Lower lobe of right lung (tissue), 2 donors: ENCODE results near the gene RHOV. TPM values are rescaled to one million over a fixed set of nuclear protein-coding genes. Genes with fewer than 3 reads are reported as not detected.
A peak's percentile ranks its signal among the peaks of the same experiment; 100 is the strongest.

Source experiments
- ATAC-seq, 2 donors: fragments of 200-7000 bp; cut with Tn5 transposase; one replicate each; pipeline ENCODE4 v1.9.1; 2020 to 2022; ENCODE audit warnings: mild to moderate bottlenecking in 2 of 2, moderate library complexity in 2 of 2
- DNase-seq: peaks from one replicate; pipeline ENCODE4 v3.0.0-alpha.2; 2020
- H3K27ac ChIP-seq: fragments of 200-600 bp; one replicate; pipeline ENCODE4 v1.8.0; 2022
- H3K27me3 ChIP-seq: fragments of 200-600 bp; one replicate; pipeline ENCODE4 v1.8.0; 2022; ENCODE audit warnings: low read depth
- H3K36me3 ChIP-seq: fragments of 200-600 bp; one replicate; pipeline ENCODE4 v1.8.0; 2022; ENCODE audit warnings: mild to moderate bottlenecking
- H3K4me1 ChIP-seq: fragments of 200-600 bp; one replicate; pipeline ENCODE4 v1.8.0; 2022
- H3K4me3 ChIP-seq: fragments of 200-600 bp; one replicate; pipeline ENCODE4 v1.8.0; 2022; ENCODE audit warnings: mild to moderate bottlenecking
- H3K9me3 ChIP-seq: fragments of 200-600 bp; one replicate; pipeline ENCODE4 v1.8.0; 2022
- CTCF ChIP-seq: fragments of 200-600 bp; IDR thresholded peaks from one replicate; pipeline ENCODE4 v1.8.0; 2022; ENCODE audit warnings: antibody characterized with exemption, mild to moderate bottlenecking
- intact Hi-C: fragments of 100-400 bp; cut with DNase I; formaldehyde crosslinking; loops from one replicate; pipeline ENCODE4 v1.11.0; 2022
- total RNA-seq: library from RNA; stranded (reverse); fragmentation: NEBNext Ultra II Directional; extraction: Animal tissue kit (Norgen Biotek cat#: 25700); gene quantifications from one replicate; pipeline ENCODE4 v1.2.1, GENCODE V29; 2021
- donor health status: DM: no; HTN: yes; CAD: no; lungs with severe emphysema.

Gene RHOV
- total RNA-seq, 1 donor from 2014 or later, result 1.5 TPM

- intact Hi-C loops, result no loop called here
- peaks cover 16% of the 10 kb centered on the region for H3K36me3 ChIP-seq
- no peak overlapping the region for H3K4me3 ChIP-seq
- H3K9me3 ChIP-seq, result no peaks in the 10 kb centered on the region
- DNase-seq (no peak), ATAC-seq (no peak)
- no peak for TF ChIP-seq CTCF
- peak overlapping the region; percentile 95 for H3K27ac ChIP-seq
- H3K4me1 ChIP-seq, result peaks cover 80% of the 10 kb centered on the region
- no peaks in the 10 kb centered on the region for H3K27me3 ChIP-seq
Observed at GRCh38 chr15:40908095-40908494, 34.1 kb upstream of the RHOV start.

- Histone ChIP-seq H3K27me3 (no peaks in the 10 kb centered on the region), H3K4me3 (peak overlapping the region; percentile 61), H3K27ac (peak overlapping the region; percentile 95), H3K36me3 (peaks cover 25% of the 10 kb centered on the region), H3K4me1 (peaks cover 89% of the 10 kb centered on the region), H3K9me3 (no peaks in the 10 kb centered on the region)
- no peak for TF ChIP-seq CTCF
- DNase-seq, result peak; percentile 75
- intact Hi-C loops, result no loop called here
- peak; percentile 10 to 31 for ATAC-seq
Observed at GRCh38 chr15:40906991-40907802, 33.2 kb upstream of the RHOV start.

- ATAC-seq (peak; percentile 91 to 94), DNase-seq (peak; percentile 95)
- intact Hi-C loops, result no loop called here
- Histone ChIP-seq H3K4me1 (peaks cover 94% of the 10 kb centered on the region), H3K27ac (peak overlapping the region; percentile 95), H3K36me3 (peaks cover 32% of the 10 kb centered on the region), H3K4me3 (peak overlapping the region; percentile 61), H3K27me3 (no peaks in the 10 kb centered on the region), H3K9me3 (no peaks in the 10 kb centered on the region)
- peak; percentile 90 for TF ChIP-seq CTCF
Observed at GRCh38 chr15:40906091-40906990, 32.3 kb upstream of the RHOV start.

- ATAC-seq (no peak), DNase-seq (no peak)
- Histone ChIP-seq H3K9me3 (no peaks in the 10 kb centered on the region), H3K4me3 (no peak overlapping the region), H3K27ac (peak overlapping the region; percentile 39), H3K4me1 (peaks cover 83% of the 10 kb centered on the region), H3K27me3 (no peaks in the 10 kb centered on the region), H3K36me3 (peaks cover 49% of the 10 kb centered on the region)
- intact Hi-C loops, result no loop called here
- TF ChIP-seq CTCF, result no peak
Observed at GRCh38 chr15:40904552-40905201, 30.6 kb upstream of the RHOV start.
